Measurements from ENCODE around the gene ANKAR.

- TF ChIP-seq CTCF (IDR thresholded peaks at IDR 0.05), result no peak
- no peak for TF ChIP-seq POLR2AphosphoS5 (IDR thresholded peaks at IDR 0.05; ENCODE audit: insufficient read depth in 1 of 2, low read depth in 1 of 2)
- TF ChIP-seq POLR2A (IDR thresholded peaks at IDR 0.05), result no peak
Observed at GRCh38 chr2:189628817-189629530, 45.5 kb upstream of the ANKAR start.
